ENCODE data around the gene CDC42BPB. TPM values are rescaled to one million over a fixed set of nuclear protein-coding genes. Genes with fewer than 3 reads are reported as not detected.

The CDC42BPB gene
- total and polyA plus RNA-seq, 2 donors from 2014 or later: 22.5 to 127 TPM

DNA sequence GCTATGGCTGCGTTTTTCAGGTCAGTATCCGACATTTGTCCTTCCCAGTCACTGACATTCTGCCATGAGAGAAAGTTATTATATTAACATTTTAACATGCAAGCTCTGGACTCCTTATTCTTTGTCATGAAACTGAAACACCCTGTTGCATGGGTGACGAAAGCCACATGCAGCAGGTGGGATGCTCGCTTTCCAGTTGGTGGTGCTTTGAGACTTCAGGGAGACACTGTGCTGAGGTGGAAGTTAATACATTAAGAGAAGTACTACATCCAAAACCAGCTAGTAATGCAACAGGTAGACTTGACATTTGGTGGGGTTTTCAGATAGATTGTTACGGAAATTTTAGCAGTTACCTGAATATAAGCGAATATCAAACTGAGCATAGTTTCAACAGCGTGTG is 167.7 kb downstream of the CDC42BPB start:
- peaks cover 0 to 2% (median 0%) of the 10 kb centered on the region in 3 donors for H3K36me3 ChIP-seq (ENCODE audit: control insufficient read depth in 2 of 3, insufficient read depth in 3 of 3, low read length in 3 of 3)
- intact Hi-C loops (cut with DNase I): no loop called here
- no peaks in the 10 kb centered on the region for H3K27me3 ChIP-seq (ENCODE audit: control insufficient read depth, insufficient read depth, low read length)
- no peak overlapping the region for H3K4me3 ChIP-seq (ENCODE audit: low read length in 3 of 3)
- no peak overlapping the region for H3K9ac ChIP-seq (ENCODE audit: low read length in 3 of 3)
- TF ChIP-seq, protein P1, sequence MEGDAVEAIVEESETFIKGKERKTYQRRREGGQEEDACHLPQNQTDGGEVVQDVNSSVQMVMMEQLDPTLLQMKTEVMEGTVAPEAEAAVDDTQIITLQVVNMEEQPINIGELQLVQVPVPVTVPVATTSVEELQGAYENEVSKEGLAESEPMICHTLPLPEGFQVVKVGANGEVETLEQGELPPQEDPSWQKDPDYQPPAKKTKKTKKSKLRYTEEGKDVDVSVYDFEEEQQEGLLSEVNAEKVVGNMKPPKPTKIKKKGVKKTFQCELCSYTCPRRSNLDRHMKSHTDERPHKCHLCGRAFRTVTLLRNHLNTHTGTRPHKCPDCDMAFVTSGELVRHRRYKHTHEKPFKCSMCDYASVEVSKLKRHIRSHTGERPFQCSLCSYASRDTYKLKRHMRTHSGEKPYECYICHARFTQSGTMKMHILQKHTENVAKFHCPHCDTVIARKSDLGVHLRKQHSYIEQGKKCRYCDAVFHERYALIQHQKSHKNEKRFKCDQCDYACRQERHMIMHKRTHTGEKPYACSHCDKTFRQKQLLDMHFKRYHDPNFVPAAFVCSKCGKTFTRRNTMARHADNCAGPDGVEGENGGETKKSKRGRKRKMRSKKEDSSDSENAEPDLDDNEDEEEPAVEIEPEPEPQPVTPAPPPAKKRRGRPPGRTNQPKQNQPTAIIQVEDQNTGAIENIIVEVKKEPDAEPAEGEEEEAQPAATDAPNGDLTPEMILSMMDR (IDR thresholded peaks at IDR 0.05; ENCODE audit: borderline replicate concordance, extremely low read depth, insufficient read depth): no peak
- no peaks in the 10 kb centered on the region for H3K9me3 ChIP-seq (ENCODE audit: control insufficient read depth in 2 of 3, insufficient read depth in 1 of 3, low read length in 3 of 3)
- FAIRE-seq: no peak
- no peaks in the 10 kb centered on the region for H3K4me1 ChIP-seq (ENCODE audit: control insufficient read depth in 2 of 3, insufficient read depth in 2 of 3, low read depth in 1 of 3, low read length in 3 of 3)
- no peak overlapping the region for H3K27ac ChIP-seq (ENCODE audit: low read depth in 2 of 2, low read length in 2 of 2)
- DNase-seq: no peak

DNA sequence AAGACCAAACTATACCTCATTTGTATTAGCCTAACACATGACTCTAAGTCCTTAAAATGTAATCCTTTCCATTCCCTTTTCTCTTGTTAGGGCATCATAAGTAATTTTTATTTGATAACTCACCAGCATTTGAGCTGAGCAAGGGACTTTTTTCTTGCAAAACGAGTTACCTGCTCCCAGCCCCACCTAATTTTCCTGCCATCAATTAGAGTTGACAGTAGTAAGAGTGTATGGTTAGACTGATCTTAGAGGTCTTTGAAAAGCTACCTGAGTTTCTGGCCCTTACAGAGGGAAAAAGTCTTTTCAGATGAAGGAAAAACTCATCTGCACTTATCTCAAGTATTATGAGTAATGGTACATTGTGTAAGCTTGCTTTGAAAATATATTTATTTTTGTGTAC is 168.6 kb downstream of the CDC42BPB start:
- Histone ChIP-seq H3K27me3 (ENCODE audit: control insufficient read depth, insufficient read depth, low read length) (no peaks in the 10 kb centered on the region), H3K4me1 (ENCODE audit: control insufficient read depth in 2 of 3, insufficient read depth in 2 of 3, low read depth in 1 of 3, low read length in 3 of 3) (no peaks in the 10 kb centered on the region), H3K36me3 (ENCODE audit: control insufficient read depth in 2 of 3, insufficient read depth in 3 of 3, low read length in 3 of 3) (peaks cover 0 to 2% (median 0%) of the 10 kb centered on the region in 3 donors), H3K27ac (ENCODE audit: low read depth in 2 of 2, low read length in 2 of 2) (no peak overlapping the region), H3K9ac (ENCODE audit: low read length in 3 of 3) (no peak overlapping the region), H3K9me3 (ENCODE audit: control insufficient read depth in 2 of 3, insufficient read depth in 1 of 3, low read length in 3 of 3) (no peaks in the 10 kb centered on the region), H3K4me3 (ENCODE audit: low read length in 3 of 3) (no peak overlapping the region)
- intact Hi-C loops (cut with DNase I): no loop called here
- TF ChIP-seq, protein P1 (IDR thresholded peaks at IDR 0.05; ENCODE audit: borderline replicate concordance, extremely low read depth, insufficient read depth): no peak
- no peak for DNase-seq
- no peak for FAIRE-seq

DNA sequence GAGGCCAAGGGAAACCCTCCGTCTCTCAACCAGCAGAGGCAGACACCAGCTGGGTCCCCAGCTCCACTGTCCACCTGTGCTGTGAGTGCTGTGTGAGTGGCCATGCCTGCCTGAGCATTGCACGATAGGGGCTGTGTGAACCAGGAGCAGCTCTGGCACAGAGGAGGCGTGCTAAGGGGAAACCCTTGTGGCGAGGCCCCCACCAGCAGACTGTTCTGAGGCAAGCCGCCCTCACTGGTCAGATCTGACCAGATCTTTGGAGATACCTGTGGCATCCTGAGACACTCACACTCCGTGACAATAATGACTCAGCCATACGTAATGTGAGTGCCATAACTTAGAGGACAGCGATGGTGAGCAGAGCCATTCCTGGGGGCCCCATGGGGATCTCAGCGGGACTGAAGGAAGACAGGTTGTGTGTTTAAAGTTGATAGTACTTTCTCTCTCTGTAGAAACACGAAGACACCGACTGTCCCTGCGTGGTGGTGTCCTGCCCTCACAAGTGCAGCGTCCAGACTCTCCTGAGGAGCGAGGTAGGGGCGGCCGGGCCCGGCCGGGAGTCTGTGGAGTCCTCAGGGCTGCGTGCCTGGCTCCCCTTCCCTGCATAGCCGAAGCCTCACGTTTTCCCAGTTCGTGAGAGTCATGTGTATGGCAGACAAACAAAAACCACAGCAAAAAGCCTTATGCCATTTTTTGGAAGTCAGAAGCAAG is 171.5 kb downstream of the CDC42BPB start:
- FAIRE-seq: no peak
- Histone ChIP-seq H3K4me3 (ENCODE audit: low read length in 3 of 3) (no peak overlapping the region), H3K9ac (ENCODE audit: low read length in 3 of 3) (no peak overlapping the region), H3K9me3 (ENCODE audit: control insufficient read depth in 2 of 3, insufficient read depth in 1 of 3, low read length in 3 of 3) (no peaks in the 10 kb centered on the region), H3K27ac (ENCODE audit: low read depth in 2 of 2, low read length in 2 of 2) (no peak overlapping the region), H3K4me1 (ENCODE audit: control insufficient read depth in 2 of 3, insufficient read depth in 2 of 3, low read depth in 1 of 3, low read length in 3 of 3) (no peaks in the 10 kb centered on the region), H3K27me3 (ENCODE audit: control insufficient read depth, insufficient read depth, low read length) (no peaks in the 10 kb centered on the region), H3K36me3 (ENCODE audit: control insufficient read depth in 2 of 3, insufficient read depth in 3 of 3, low read length in 3 of 3) (peaks cover 0 to 2% (median 0%) of the 10 kb centered on the region in 3 donors)
- DNase-seq: peak in 1 of 5 donors; percentile 58
- intact Hi-C loops (cut with DNase I): no loop called here
- TF ChIP-seq, protein P1 (IDR thresholded peaks at IDR 0.05; ENCODE audit: borderline replicate concordance, extremely low read depth, insufficient read depth): no peak
